Mesenchymal stem cell (in vitro differentiated cells and primary cell): ENCODE data around the gene MFSD1.

Experiments
- DNase-seq: peaks from one replicate; pipeline ENCODE4 v3.0.0-alpha.2; 2013
- H2AFZ ChIP-seq: one replicate; pipeline ENCODE4 v1.6.1; 2013; ENCODE audit warnings: low read depth, mild to moderate bottlenecking, control low read depth, inconsistent platforms, low read length, moderate library complexity
- H2AK5ac ChIP-seq: 2 replicates; pipeline ENCODE4 v1.6.1; 2013; ENCODE audit warnings: low read length, moderate library complexity, mild to moderate bottlenecking, inconsistent platforms; ENCODE audit not compliant: severe bottlenecking
- H2BK120ac ChIP-seq: one replicate; pipeline ENCODE4 v1.6.1; 2013; ENCODE audit warnings: low read depth, mild to moderate bottlenecking, inconsistent platforms, low read length, moderate library complexity
- H2BK12ac ChIP-seq, 2 experiments: one replicate each; pipeline ENCODE4 v1.6.1; 2013; ENCODE audit warnings: inconsistent platforms in 2 of 2, low read length in 2 of 2, mild to moderate bottlenecking in 2 of 2, moderate library complexity in 2 of 2, control low read depth in 1 of 2
- H2BK15ac ChIP-seq: one replicate; pipeline ENCODE4 v1.6.1; 2013; ENCODE audit warnings: mild to moderate bottlenecking, low read depth, inconsistent platforms; ENCODE audit not compliant: poor library complexity, severe bottlenecking
- H2BK5ac ChIP-seq: 2 replicates; pipeline ENCODE4 v1.6.1; 2013; ENCODE audit warnings: low read depth, mild to moderate bottlenecking, low read length, control low read depth, inconsistent platforms; ENCODE audit not compliant: poor library complexity, severe bottlenecking
- H3K14ac ChIP-seq, 2 experiments: one replicate each; pipeline ENCODE4 v1.6.1; 2013; ENCODE audit warnings: inconsistent platforms in 2 of 2, low read length in 2 of 2, control low read depth in 1 of 2, mild to moderate bottlenecking in 1 of 2, moderate library complexity in 1 of 2
- H3K18ac ChIP-seq, 2 experiments: one replicate each; pipeline ENCODE4 v1.6.1; 2013; ENCODE audit warnings: inconsistent platforms in 2 of 2, low read length in 2 of 2, control low read depth in 1 of 2, low read depth in 1 of 2, mild to moderate bottlenecking in 1 of 2
- H3K23ac ChIP-seq, 2 experiments: one replicate each; pipeline ENCODE4 v1.6.1; 2013; ENCODE audit warnings: inconsistent platforms in 2 of 2, low read length in 2 of 2, mild to moderate bottlenecking in 2 of 2, moderate library complexity in 2 of 2, control low read depth in 1 of 2
- H3K27ac ChIP-seq: 2 replicates; pipeline ENCODE4 v1.5.1; 2013; ENCODE audit warnings: mild to moderate bottlenecking, moderate library complexity, low read length, control low read depth, inconsistent platforms; ENCODE audit not compliant: poor library complexity, severe bottlenecking
- H3K27me3 ChIP-seq, 2 experiments: 2 replicates each; pipeline versions ENCODE4 v1.6.1 to v1.7.0; 2013; ENCODE audit warnings: low read length in 2 of 2, mild to moderate bottlenecking in 2 of 2, moderate library complexity in 2 of 2, control low read depth in 1 of 2, inconsistent platforms in 1 of 2; ENCODE audit not compliant: control insufficient read depth in 1 of 2, insufficient read depth in 1 of 2
- H3K36me3 ChIP-seq, 2 experiments: 2 replicates each; pipeline versions ENCODE4 v1.6.1 to v1.7.0; 2013; ENCODE audit warnings: low read length in 2 of 2, control low read depth in 1 of 2, inconsistent platforms in 1 of 2, low read depth in 1 of 2, mild to moderate bottlenecking in 1 of 2; ENCODE audit not compliant: insufficient read depth in 2 of 2, control insufficient read depth in 1 of 2
- H3K4ac ChIP-seq, 2 experiments: one replicate each; pipeline ENCODE4 v1.6.1; 2013; ENCODE audit warnings: inconsistent platforms in 2 of 2, low read length in 2 of 2, mild to moderate bottlenecking in 2 of 2, moderate library complexity in 2 of 2, control low read depth in 1 of 2, low read depth in 1 of 2
- H3K4me1 ChIP-seq: 2 replicates; pipeline ENCODE4 v1.6.1; 2013; ENCODE audit warnings: low read depth, low read length, control low read depth; ENCODE audit not compliant: control insufficient read depth, insufficient read depth
- H3K4me2 ChIP-seq: 2 replicates; pipeline ENCODE4 v1.6.1; 2013; ENCODE audit warnings: low read length, mild to moderate bottlenecking, inconsistent platforms; ENCODE audit not compliant: poor library complexity, severe bottlenecking
- H3K4me3 ChIP-seq, 2 experiments: 2 replicates each; pipeline versions ENCODE4 v1.5.1 to v1.7.0; 2013; ENCODE audit warnings: low read length in 2 of 2, mild to moderate bottlenecking in 2 of 2, control low read depth in 1 of 2, low read depth in 1 of 2; ENCODE audit not compliant: insufficient read depth in 1 of 2
- H3K79me1 ChIP-seq: replicated peaks from 2 replicates; pipeline ENCODE4 v1.6.1; 2013; ENCODE audit warnings: mild to moderate bottlenecking, control low read depth, low read length, inconsistent platforms; ENCODE audit not compliant: poor library complexity, severe bottlenecking
- H3K9ac ChIP-seq: 2 replicates; pipeline ENCODE4 v1.7.0; 2013; ENCODE audit warnings: mild to moderate bottlenecking, low read length, moderate library complexity
- H3K9me3 ChIP-seq: 2 replicates; pipeline ENCODE4 v1.7.0; 2013; ENCODE audit warnings: mild to moderate bottlenecking, low read length; ENCODE audit not compliant: control insufficient read depth
- H4K8ac ChIP-seq: one replicate; pipeline ENCODE4 v1.6.1; 2013; ENCODE audit warnings: inconsistent platforms, mild to moderate bottlenecking, low read length, moderate library complexity
- H4K91ac ChIP-seq: one replicate; pipeline ENCODE4 v1.6.1; 2013; ENCODE audit warnings: mild to moderate bottlenecking, low read length, inconsistent platforms
- WGBS: methylation state at CpG from one replicate; pipeline ENCODE4 v1.1.7; 2013; ENCODE audit warnings: mixed read lengths; 5-methylcytosine and 5-hydroxymethylcytosine counted together

MFSD1 gene

DNA sequence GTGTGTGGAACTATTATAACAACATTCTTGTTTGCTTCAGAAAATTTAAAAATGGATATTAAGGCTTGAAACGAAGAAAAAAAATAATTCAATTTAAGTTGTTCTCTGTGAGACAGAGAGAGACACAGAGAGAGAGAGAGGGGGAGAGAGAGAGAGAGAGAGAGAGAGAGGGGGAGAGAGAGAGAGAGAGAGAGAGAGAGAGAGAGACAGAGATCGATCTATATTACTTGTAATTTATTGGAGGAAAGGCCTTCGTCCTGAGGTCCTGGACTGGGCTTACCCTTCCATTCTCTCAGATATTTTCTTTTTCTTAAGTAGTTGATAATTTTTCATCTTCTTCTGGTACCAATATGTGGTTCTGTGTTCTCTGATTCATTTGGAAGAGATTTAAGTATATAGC is 25.9 kb downstream of the MFSD1 start:
- Histone ChIP-seq H4K91ac (no peak overlapping the region), H3K36me3 (peaks cover 9 to 94% of the 10 kb centered on the region in 2 experiments), H2BK12ac (no peak overlapping the region), H3K4me2 (no peak overlapping the region), H2BK120ac (no peak overlapping the region), H3K4me1 (no peaks in the 10 kb centered on the region), H3K23ac (no peak overlapping the region), H2AK5ac (no peak overlapping the region), H2BK5ac (no peak overlapping the region), H3K4ac (no peak overlapping the region), H3K79me1 (no peaks in the 10 kb centered on the region), H2AFZ (no peak overlapping the region), H3K14ac (no peak overlapping the region), H4K8ac (no peak overlapping the region), H3K27ac (no peak overlapping the region), H3K4me3 (no peak overlapping the region), H2BK15ac (no peak overlapping the region), H3K27me3 (no peaks in the 10 kb centered on the region), H3K18ac (no peak overlapping the region), H3K9me3 (no peaks in the 10 kb centered on the region), H3K9ac (no peak overlapping the region)
- no peak for DNase-seq
- 100% methylated on average over 1 of the region's 3 CpGs for WGBS

DNA sequence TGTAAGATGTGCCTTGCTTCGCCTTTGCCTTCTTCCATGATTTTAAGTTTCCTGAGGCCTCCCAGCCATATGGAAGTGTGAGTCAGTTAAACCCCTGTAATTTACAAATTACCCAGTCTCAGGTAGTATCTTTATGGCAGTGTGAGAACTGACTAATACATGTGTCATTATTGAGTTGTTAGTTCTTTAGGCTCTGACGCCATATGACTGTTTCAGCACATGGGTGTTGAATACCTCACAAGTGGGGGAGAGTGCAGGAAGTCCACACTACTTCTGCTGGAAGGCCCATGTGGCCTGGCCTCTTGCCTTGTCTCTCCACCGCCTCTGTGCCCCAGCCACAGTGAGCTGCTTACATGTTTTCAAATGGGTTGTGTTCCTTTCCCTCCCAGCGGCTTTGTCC is 28.5 kb downstream of the MFSD1 start:
- H3K14ac ChIP-seq = no peak overlapping the region
- 93% methylated on average over 4 of the region's 4 CpGs for WGBS
- no peak overlapping the region for H3K4me3 ChIP-seq
- no peaks in the 10 kb centered on the region for H3K27me3 ChIP-seq
- DNase-seq = no peak
- H2BK12ac ChIP-seq = no peak overlapping the region
- H2AFZ ChIP-seq = no peak overlapping the region
- no peak overlapping the region for H4K91ac ChIP-seq
- H3K9ac ChIP-seq = no peak overlapping the region
- no peaks in the 10 kb centered on the region for H3K79me1 ChIP-seq
- H3K9me3 ChIP-seq = no peaks in the 10 kb centered on the region
- H4K8ac ChIP-seq = no peak overlapping the region
- H3K4me1 ChIP-seq = no peaks in the 10 kb centered on the region
- no peak overlapping the region for H3K4ac ChIP-seq
- no peak overlapping the region for H2AK5ac ChIP-seq
- H3K18ac ChIP-seq = no peak overlapping the region
- H3K27ac ChIP-seq = no peak overlapping the region
- no peak overlapping the region for H3K4me2 ChIP-seq
- H3K23ac ChIP-seq = no peak overlapping the region
- H2BK120ac ChIP-seq = no peak overlapping the region
- H2BK15ac ChIP-seq = no peak overlapping the region
- peaks cover 6 to 76% of the 10 kb centered on the region in 2 experiments for H3K36me3 ChIP-seq
- H2BK5ac ChIP-seq = no peak overlapping the region

DNA sequence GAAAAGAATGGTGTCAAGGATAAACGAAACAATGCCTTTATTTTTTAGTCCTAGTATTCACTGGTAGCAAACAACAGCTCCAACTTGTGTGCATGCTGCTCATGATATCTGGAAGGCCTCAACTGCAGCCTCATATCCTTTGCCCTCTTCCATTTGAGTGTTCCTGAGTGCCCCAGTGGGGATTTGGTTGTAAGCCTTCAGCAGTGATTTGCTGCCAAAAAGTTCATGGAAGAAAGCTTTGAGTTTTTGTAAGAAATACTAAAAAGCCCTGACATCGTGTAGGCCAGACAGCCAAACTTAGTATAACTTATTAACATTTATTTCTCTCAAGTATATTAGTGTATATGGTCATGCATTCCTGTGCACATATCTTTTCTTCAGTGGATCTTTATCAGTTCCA is 30.0 kb downstream of the MFSD1 start:
- Histone ChIP-seq H4K91ac (no peak overlapping the region), H3K4me1 (no peaks in the 10 kb centered on the region), H3K79me1 (no peaks in the 10 kb centered on the region), H3K4ac (no peak overlapping the region), H3K4me3 (no peak overlapping the region), H2BK15ac (no peak overlapping the region), H3K14ac (no peak overlapping the region), H2AK5ac (no peak overlapping the region), H3K23ac (no peak overlapping the region), H3K27me3 (no peaks in the 10 kb centered on the region), H4K8ac (no peak overlapping the region), H3K27ac (no peak overlapping the region), H3K9me3 (no peaks in the 10 kb centered on the region), H3K9ac (no peak overlapping the region), H3K18ac (no peak overlapping the region), H2BK12ac (no peak overlapping the region), H3K4me2 (no peak overlapping the region), H3K36me3 (peaks cover 6 to 65% of the 10 kb centered on the region in 2 experiments), H2AFZ (no peak overlapping the region), H2BK5ac (no peak overlapping the region), H2BK120ac (no peak overlapping the region)
- 85% methylated on average over 1 of the region's 2 CpGs for WGBS
- DNase-seq = no peak

DNA sequence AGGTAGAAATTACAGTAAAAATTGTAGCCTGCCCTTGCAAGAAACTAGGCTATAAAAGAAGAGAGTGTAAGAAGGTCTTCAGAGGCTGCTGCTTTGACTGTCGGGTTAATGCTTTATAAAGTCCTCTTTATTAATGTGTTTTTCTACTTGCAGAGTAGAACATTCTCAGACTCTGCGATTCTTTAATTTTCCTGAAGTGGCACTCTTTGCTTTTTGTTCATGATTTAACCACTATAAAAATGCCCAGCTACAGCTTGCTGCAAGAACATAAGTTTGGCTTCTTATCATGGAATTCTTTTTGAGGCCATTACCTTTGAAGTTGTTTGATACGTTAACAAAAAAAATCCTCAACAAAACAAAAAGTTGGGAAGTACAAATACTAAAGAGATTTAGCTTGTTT is 33.8 kb downstream of the MFSD1 start:
- WGBS = 100% methylated on average over 1 of the region's 3 CpGs

More for the DNA sequence above, 33.8 kb downstream of the MFSD1 start:
- no peaks in the 10 kb centered on the region for H3K9me3 ChIP-seq
- no peak overlapping the region for H4K8ac ChIP-seq
- no peak overlapping the region for H3K4ac ChIP-seq
- H3K4me1 ChIP-seq = no peaks in the 10 kb centered on the region
- H3K4me3 ChIP-seq = no peak overlapping the region
- no peaks in the 10 kb centered on the region for H3K27me3 ChIP-seq
- H3K36me3 ChIP-seq = peaks cover under 1 to 28% of the 10 kb centered on the region in 2 experiments
- no peak overlapping the region for H3K27ac ChIP-seq
- no peak overlapping the region for H2BK5ac ChIP-seq
- no peak overlapping the region for H2AFZ ChIP-seq
- H2BK12ac ChIP-seq = no peak overlapping the region
- H4K91ac ChIP-seq = no peak overlapping the region
- no peak for DNase-seq
- no peak overlapping the region for H2BK15ac ChIP-seq
- H3K9ac ChIP-seq = no peak overlapping the region
- no peak overlapping the region for H3K23ac ChIP-seq
- no peak overlapping the region for H3K14ac ChIP-seq
- H3K79me1 ChIP-seq = no peaks in the 10 kb centered on the region
- H2BK120ac ChIP-seq = no peak overlapping the region
- no peak overlapping the region for H3K4me2 ChIP-seq
- no peak overlapping the region for H3K18ac ChIP-seq
- no peak overlapping the region for H2AK5ac ChIP-seq
